Endothelial cell of umbilical vein (primary cell): ENCODE results near the gene CEP57. TPM values are rescaled to one million over a fixed set of nuclear protein-coding genes. Genes with fewer than 3 reads are reported as not detected.

Experiments
- BruUV-seq: library from RNA; stranded (reverse); fragments of 400-500 nt; replicated peaks from 2 replicates; lab custom pipeline; 2021; lab: Mats Ljungman, UMichigan
- CTCF ChIA-PET: fragments of 300-600, 350-600 bp; sonication (Branson Sonifier 250); formaldehyde crosslinking; loops from one replicate; lab custom pipeline; 2021; ENCODE audit warnings: antibody characterized with exemption, inconsistent platforms; lab: Charles Lee
- POLR2A ChIA-PET: fragments of 300-600, 350-600 bp; sonication (Branson Sonifier 250); formaldehyde crosslinking; loops from one replicate; lab custom pipeline; 2021; ENCODE audit warnings: antibody characterized with exemption, inconsistent platforms; lab: Charles Lee
- DNase-seq: peaks from one replicate; pipeline ENCODE4 v3.0.0-alpha.2; 2011; ENCODE audit warnings: low read depth, low spot score
- FAIRE-seq: peaks from 2 replicates; lab custom pipeline; 2011; peaks lifted over from hg19 to GRCh38; lab: Jason Lieb, UNC
- H2AFZ ChIP-seq: 2 replicates; pipeline ENCODE4 v1.6.0; 2012; ENCODE audit warnings: low read depth, low read length, control low read depth, inconsistent platforms
- H3K27ac ChIP-seq: 2 replicates; pipeline ENCODE4 v1.5.1; 2011; ENCODE audit warnings: low read depth, mild to moderate bottlenecking, control low read depth, low read length, moderate library complexity; ENCODE audit not compliant: insufficient read depth
- H3K27me3 ChIP-seq, 2 experiments: 2 replicates each; pipeline versions ENCODE4 v1.6.0 to v1.6.1; 2011; ENCODE audit warnings: low read length in 2 of 2, mixed read lengths in 1 of 2; ENCODE audit not compliant: control insufficient read depth in 2 of 2, insufficient read depth in 2 of 2
- H3K36me3 ChIP-seq, 2 experiments: 2 replicates in 1 of 2; 3 replicates in 1 of 2; pipeline ENCODE4 v1.5.1; 2011; ENCODE audit warnings: low read length in 2 of 2, mild to moderate bottlenecking in 1 of 2, moderate library complexity in 1 of 2; ENCODE audit not compliant: control insufficient read depth in 2 of 2, insufficient read depth in 2 of 2; ENCODE audit errors: extremely low read depth in 1 of 2
- H3K4me1 ChIP-seq: 3 replicates; pipeline ENCODE4 v1.5.1; 2011; ENCODE audit warnings: mild to moderate bottlenecking, low read length; ENCODE audit not compliant: control insufficient read depth, insufficient read depth; ENCODE audit errors: extremely low read depth
- H3K4me2 ChIP-seq: 2 replicates; pipeline ENCODE4 v1.6.1; 2011; ENCODE audit warnings: low read length, control low read depth, mixed read lengths; ENCODE audit not compliant: insufficient read depth
- H3K4me3 ChIP-seq, 3 experiments: fragments of 200-600 bp in 1 of 3; sonication (generic), shearing (Covaris generic) in 1 of 3; replicated peaks in 1 of 3; 2 replicates each; pipeline ENCODE4 v1.5.1; 2011 to 2016; ENCODE audit warnings: control low read depth in 3 of 3, low read length in 3 of 3, mild to moderate bottlenecking in 2 of 3, inconsistent platforms in 1 of 3, low read depth in 1 of 3, moderate library complexity in 1 of 3; ENCODE audit not compliant: insufficient read depth in 1 of 3
- H3K79me2 ChIP-seq: 2 replicates; pipeline ENCODE4 v1.6.0; 2012; ENCODE audit warnings: low read length, inconsistent platforms; ENCODE audit not compliant: control insufficient read depth, insufficient read depth
- H3K9ac ChIP-seq: replicated peaks from 2 replicates; pipeline ENCODE3; 2011; ENCODE audit warnings: low read length, control low read depth; ENCODE audit not compliant: insufficient read depth; ENCODE audit errors: extremely low read depth
- H3K9me1 ChIP-seq: replicated peaks from 3 replicates; pipeline ENCODE4 v1.6.0; 2011; ENCODE audit warnings: mild to moderate bottlenecking, low read length; ENCODE audit not compliant: control insufficient read depth, insufficient read depth; ENCODE audit errors: extremely low read depth
- H3K9me3 ChIP-seq: replicated peaks from 2 replicates; pipeline ENCODE4 v1.5.1; 2012; ENCODE audit warnings: low read length, inconsistent platforms; ENCODE audit not compliant: control insufficient read depth, insufficient read depth
- H4K20me1 ChIP-seq: replicated peaks from 2 replicates; pipeline ENCODE3; 2011; ENCODE audit warnings: mild to moderate bottlenecking, low read length; ENCODE audit not compliant: control insufficient read depth, insufficient read depth; ENCODE audit errors: extremely low read depth
- EZH2 ChIP-seq: IDR thresholded peaks from 2 replicates; pipeline ENCODE4 v1.6.1; 2012; ENCODE audit warnings: borderline replicate concordance, low read depth, mild to moderate bottlenecking, moderate library complexity, low read length, inconsistent platforms; ENCODE audit not compliant: severe bottlenecking
- FOS ChIP-seq: IDR thresholded peaks from 2 replicates; pipeline ENCODE4 v1.6.1; 2011; ENCODE audit warnings: mild to moderate bottlenecking, low read length, moderate library complexity, borderline replicate concordance; ENCODE audit not compliant: insufficient read depth
- GATA2 ChIP-seq: IDR thresholded peaks from 2 replicates; pipeline ENCODE4 v1.7.0; 2011; ENCODE audit warnings: low read depth, mild to moderate bottlenecking, moderate library complexity, mixed read lengths, low read length; ENCODE audit not compliant: insufficient read length, insufficient read depth
- JUN ChIP-seq: IDR thresholded peaks from 2 replicates; pipeline ENCODE4 v1.6.1; 2011; ENCODE audit warnings: borderline replicate concordance, low read depth; ENCODE audit not compliant: insufficient read length, insufficient read depth
- MYC ChIP-seq: IDR thresholded peaks from one replicate; pipeline ENCODE4 v1.6.1; 2011; ENCODE audit warnings: mild to moderate bottlenecking, low read depth, low read length
- POLR2A ChIP-seq: IDR thresholded peaks from 2 replicates; pipeline ENCODE4 v1.6.1; 2012; ENCODE audit warnings: low read depth, mild to moderate bottlenecking, control low read depth, low read length
- POLR2AphosphoS5 ChIP-seq: IDR thresholded peaks from 2 replicates; pipeline ENCODE4 v1.6.1; 2012; ENCODE audit warnings: low read depth, mild to moderate bottlenecking, control low read depth, low read length, moderate library complexity; ENCODE audit not compliant: insufficient read depth
- dilution Hi-C: fragments of 300-500 bp; cut with MboI; formaldehyde crosslinking; loops from one replicate; pipeline ENCODE4 v1.15.0; 2019; ENCODE audit warnings: low sequenced_read_pairs; ENCODE audit not compliant: extremely low pct_ligation_motif_present
- intact Hi-C: fragments of 100-400 bp; cut with micrococcal nuclease; formaldehyde crosslinking; loops from one replicate; pipeline ENCODE4 v1.10.0; 2022
- polyA plus RNA-seq, 4 experiments: library from polyadenylated mRNA; depleted of rRNA in 3 of 4; stranded (reverse) in 3 of 4; unstranded in 1 of 4; fragments of >200 nt; gene quantifications; 2 replicates each; pipeline versions ENCODE4 v1.2.1 to v1.2.3, GENCODE V29; 2011 to 2012; ENCODE audit warnings: missing spikeins in 1 of 4
- total RNA-seq: library from RNA; stranded (reverse); gene quantifications from 2 replicates; pipeline ENCODE4 v1.2.3, GENCODE V29; 2021
- TF ChIP-seq, protein P1 (sequence below), 2 donors: IDR thresholded peaks; 1 replicate in 1 of 2; 2 replicates in 1 of 2; pipeline ENCODE4 v1.5.1; 2011; ENCODE audit warnings: low read length in 2 of 2, mild to moderate bottlenecking in 2 of 2, moderate library complexity in 2 of 2, control low read depth in 1 of 2, inconsistent platforms in 1 of 2, low read depth in 1 of 2; ENCODE audit not compliant: insufficient read depth in 1 of 2; ENCODE audit errors: extremely low read depth in 1 of 2
- TF ChIP-seq, protein P2 (sequence below): IDR thresholded peaks from 2 replicates; pipeline ENCODE4 v1.6.1; 2011; ENCODE audit not compliant: insufficient read depth, insufficient read length

Gene CEP57
- total and polyA plus RNA-seq, 2 donors (not counting 3 experiments of a cell fraction or from before 2014, with no cell fraction given): 16.0 to 35.2 TPM

DNA sequence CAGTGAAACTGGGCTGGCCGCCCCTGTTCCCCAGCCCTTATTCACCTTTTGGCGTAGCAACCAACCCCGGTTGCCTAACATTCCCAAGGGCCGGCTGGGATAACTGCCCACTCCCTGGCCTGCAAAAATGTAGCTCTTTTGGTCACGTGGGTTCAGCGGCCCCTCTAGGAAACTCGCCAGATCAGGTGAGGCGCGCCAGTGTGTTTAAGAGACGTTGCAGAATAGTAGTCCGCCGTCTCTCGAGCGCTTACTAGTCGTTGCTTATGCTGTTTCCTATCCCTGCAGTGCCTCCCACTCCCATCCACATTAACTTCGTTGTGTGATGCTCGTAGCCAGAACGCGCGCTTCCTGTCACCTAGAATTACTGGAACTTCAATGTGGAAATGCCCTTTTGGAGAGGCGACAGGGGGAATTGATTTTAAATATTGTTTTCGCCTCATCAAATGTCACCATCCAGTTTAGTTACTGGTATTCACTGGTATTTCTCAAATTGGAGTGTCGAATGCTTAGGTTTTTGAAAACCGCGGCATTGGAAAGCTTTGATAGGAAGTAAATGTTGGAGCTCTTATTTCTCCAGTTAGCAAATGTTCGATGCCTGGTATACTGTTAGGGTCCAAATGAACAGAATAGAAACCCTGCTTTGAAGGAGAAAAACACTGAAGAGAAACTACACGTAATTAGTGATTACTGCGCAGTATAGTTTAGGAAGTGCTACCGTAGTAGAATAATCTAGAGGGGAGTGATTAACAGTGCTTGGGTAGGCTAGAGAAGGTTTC is 823 bp downstream of the CEP57 start:
- intact Hi-C loops: loop anchor here (1.0 to 2.0 kb wide), 4 partner anchors 134 to 818 kb away; partner anchors contain the start of genes CWC15, JRKL, KDM4D and MTMR2
- no TSS peak for BruUV-seq
- peaks cover 57% of the 10 kb centered on the region for H3K79me2 ChIP-seq

More for the DNA sequence above, 823 bp downstream of the CEP57 start:
- H3K27ac ChIP-seq: peak overlapping the region; percentile 90
- TF ChIP-seq POLR2A (no peak), GATA2 (no peak), POLR2AphosphoS5 (no peak), JUN (no peak), FOS (no peak), MYC (no peak), EZH2 (no peak)
- TF ChIP-seq, protein P1, sequence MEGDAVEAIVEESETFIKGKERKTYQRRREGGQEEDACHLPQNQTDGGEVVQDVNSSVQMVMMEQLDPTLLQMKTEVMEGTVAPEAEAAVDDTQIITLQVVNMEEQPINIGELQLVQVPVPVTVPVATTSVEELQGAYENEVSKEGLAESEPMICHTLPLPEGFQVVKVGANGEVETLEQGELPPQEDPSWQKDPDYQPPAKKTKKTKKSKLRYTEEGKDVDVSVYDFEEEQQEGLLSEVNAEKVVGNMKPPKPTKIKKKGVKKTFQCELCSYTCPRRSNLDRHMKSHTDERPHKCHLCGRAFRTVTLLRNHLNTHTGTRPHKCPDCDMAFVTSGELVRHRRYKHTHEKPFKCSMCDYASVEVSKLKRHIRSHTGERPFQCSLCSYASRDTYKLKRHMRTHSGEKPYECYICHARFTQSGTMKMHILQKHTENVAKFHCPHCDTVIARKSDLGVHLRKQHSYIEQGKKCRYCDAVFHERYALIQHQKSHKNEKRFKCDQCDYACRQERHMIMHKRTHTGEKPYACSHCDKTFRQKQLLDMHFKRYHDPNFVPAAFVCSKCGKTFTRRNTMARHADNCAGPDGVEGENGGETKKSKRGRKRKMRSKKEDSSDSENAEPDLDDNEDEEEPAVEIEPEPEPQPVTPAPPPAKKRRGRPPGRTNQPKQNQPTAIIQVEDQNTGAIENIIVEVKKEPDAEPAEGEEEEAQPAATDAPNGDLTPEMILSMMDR (IDR thresholded peaks at IDR 0.05; ENCODE audit: extremely low read depth in 1 of 2, insufficient read depth in 1 of 2, low read depth in 1 of 2, low read length in 2 of 2): no peak
- TF ChIP-seq, protein P2, sequence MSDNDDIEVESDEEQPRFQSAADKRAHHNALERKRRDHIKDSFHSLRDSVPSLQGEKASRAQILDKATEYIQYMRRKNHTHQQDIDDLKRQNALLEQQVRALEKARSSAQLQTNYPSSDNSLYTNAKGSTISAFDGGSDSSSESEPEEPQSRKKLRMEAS: no peak
- peak overlapping the region; percentile 87 for H3K4me2 ChIP-seq
- H3K9ac ChIP-seq: peak overlapping the region; percentile 88
- peaks cover 0 to 1% of the 10 kb centered on the region in 2 experiments for H3K36me3 ChIP-seq
- CTCF ChIA-PET: interaction anchor here (1.0 to 7.1 kb wide), 8 partner anchors 9 to 642 kb away, joined by 3 to 40 read pairs (median 4); partner anchors contain the start of gene MAML2
- peak overlapping the region; percentile 66 to 85 (median 75) for H3K4me3 ChIP-seq
- POLR2A ChIA-PET: interaction anchor here (0.6 kb wide), 1 partner anchor 136 kb away, joined by 5 read pairs; no protein-coding TSS in a partner anchor
- no peaks in the 10 kb centered on the region for H4K20me1 ChIP-seq
- peaks cover 21% of the 10 kb centered on the region for H3K4me1 ChIP-seq
- dilution Hi-C loops: no loop called here
- FAIRE-seq (peak; percentile 28), DNase-seq (peak; percentile 60)
- no peaks in the 10 kb centered on the region for H3K9me1 ChIP-seq
- H3K9me3 ChIP-seq: no peaks in the 10 kb centered on the region
- no peaks in the 10 kb centered on the region for H3K27me3 ChIP-seq
- H2AFZ ChIP-seq: peak overlapping the region; percentile 88
